Head of caudate nucleus (tissue), 42 donors: Measurements from ENCODE around the gene ASIC2.
A peak's percentile ranks its signal among the peaks of the same experiment; 100 is the strongest.
"Not testable (repeated sequence)": the region's sequence is repeated elsewhere in the genome, so short reads cannot be mapped to it uniquely, and the experiment has no call there.

Source experiments
- DNase-seq, 42 donors: peaks; one replicate each; pipeline versions ENCODE4 v3.0.0 to v3.0.0-alpha.2; 2020 to 2021; ENCODE audit warnings: mixed read lengths in 7 of 42
- intact Hi-C: fragments of 100-400 bp; cut with DNase I; formaldehyde crosslinking; loops from one replicate; pipeline ENCODE4 v1.15.0; 2022

The ASIC2 gene

GRCh38 chr17:33019161-33019890, 273.8 kb downstream of the ASIC2 start:
- DNase-seq = peak in 1 of 42 donors; percentile 29
- intact Hi-C loops = no loop called here

GRCh38 chr17:33017366-33017765, 275.7 kb downstream of the ASIC2 start:
- intact Hi-C loops = no loop called here
- no peak for DNase-seq

GRCh38 chr17:33016920-33017319, 276.2 kb downstream of the ASIC2 start:
- peak in 1 of 42 donors; percentile 29 for DNase-seq
- intact Hi-C loops = no loop called here

GRCh38 chr17:33015716-33016346, 277.3 kb downstream of the ASIC2 start:
- peak in 2 of 42 donors; percentile 27 to 31 for DNase-seq
- intact Hi-C loops = no loop called here

GRCh38 chr17:33014751-33015150, 278.3 kb downstream of the ASIC2 start:
- peak in 3 of 42 donors; percentile 6 to 19 (median 10) for DNase-seq
- intact Hi-C loops = no loop called here

- intact Hi-C loops = no loop called here
- DNase-seq = peak in 3 of 42 donors; percentile 1 to 20 (median 19)
These were observed 279.3 kb downstream of the ASIC2 start for GRCh38 chr17:33013596-33014375.

GRCh38 chr17:33012522-33013033, 280.5 kb downstream of the ASIC2 start:
- peak in 2 of 42 donors; percentile 12 to 23 for DNase-seq
- intact Hi-C loops = no loop called here

GRCh38 chr17:33009636-33010035, 283.5 kb downstream of the ASIC2 start:
- DNase-seq = no peak
- intact Hi-C loops = no loop called here

GRCh38 chr17:33007186-33007585, 285.9 kb downstream of the ASIC2 start:
- DNase-seq = no peak
- intact Hi-C loops = no loop called here

GRCh38 chr17:33002246-33002645, 290.8 kb downstream of the ASIC2 start:
- intact Hi-C loops = no loop called here
- DNase-seq = no peak

- intact Hi-C loops = no loop called here
- no peak for DNase-seq
These were observed 294.2 kb downstream of the ASIC2 start for GRCh38 chr17:32998887-32999228.

- intact Hi-C loops = no loop called here
- DNase-seq = peak; percentile 50 to 93 (median 82)
These were observed 294.8 kb downstream of the ASIC2 start for GRCh38 chr17:32998111-32998886.

- intact Hi-C loops = no loop called here
- DNase-seq = no peak
These were observed 297.6 kb downstream of the ASIC2 start for GRCh38 chr17:32995416-32996045.

GRCh38 chr17:32993977-32994376, 299.1 kb downstream of the ASIC2 start:
- intact Hi-C loops = no loop called here
- DNase-seq = no peak

- intact Hi-C loops = no loop called here
- DNase-seq = no peak
These were observed 300.6 kb downstream of the ASIC2 start for GRCh38 chr17:32992321-32993033.

- intact Hi-C loops = no loop called here
- DNase-seq = no peak
These were observed 304.5 kb downstream of the ASIC2 start for GRCh38 chr17:32988481-32989101.

- not testable (repeated sequence) for DNase-seq
These were observed 305.2 kb downstream of the ASIC2 start for GRCh38 chr17:32987868-32988267.

GRCh38 chr17:32987453-32987805, 305.7 kb downstream of the ASIC2 start:
- DNase-seq, intact Hi-C loops: not testable (repeated sequence)

More at GRCh38 chr17:32987868-32988267, 305.2 kb downstream of the ASIC2 start:
- intact Hi-C loops = not testable (repeated sequence)
